Erythroblast (primary cell): ENCODE results near the gene ITPA.
A peak's percentile ranks its signal among the peaks of the same experiment; 100 is the strongest.
"Not testable (repeated sequence)": the region's sequence is repeated elsewhere in the genome, so short reads cannot be mapped to it uniquely, and the experiment has no call there.

Experiments
- DNase-seq, 2 experiments: peaks; one replicate each; lab custom pipeline; 2025; lab: John Stamatoyannopoulos, UW
- GATA1 ChIP-seq: IDR thresholded peaks from 2 replicates; pipeline ENCODE4 v1.6.1; 2011; ENCODE audit warnings: low read depth, mild to moderate bottlenecking, control low read depth, low read length, moderate library complexity
- POLR2A ChIP-seq: IDR thresholded peaks from 2 replicates; pipeline ENCODE4 v1.6.1; 2011; ENCODE audit warnings: mild to moderate bottlenecking, low read length

ITPA gene

DNA sequence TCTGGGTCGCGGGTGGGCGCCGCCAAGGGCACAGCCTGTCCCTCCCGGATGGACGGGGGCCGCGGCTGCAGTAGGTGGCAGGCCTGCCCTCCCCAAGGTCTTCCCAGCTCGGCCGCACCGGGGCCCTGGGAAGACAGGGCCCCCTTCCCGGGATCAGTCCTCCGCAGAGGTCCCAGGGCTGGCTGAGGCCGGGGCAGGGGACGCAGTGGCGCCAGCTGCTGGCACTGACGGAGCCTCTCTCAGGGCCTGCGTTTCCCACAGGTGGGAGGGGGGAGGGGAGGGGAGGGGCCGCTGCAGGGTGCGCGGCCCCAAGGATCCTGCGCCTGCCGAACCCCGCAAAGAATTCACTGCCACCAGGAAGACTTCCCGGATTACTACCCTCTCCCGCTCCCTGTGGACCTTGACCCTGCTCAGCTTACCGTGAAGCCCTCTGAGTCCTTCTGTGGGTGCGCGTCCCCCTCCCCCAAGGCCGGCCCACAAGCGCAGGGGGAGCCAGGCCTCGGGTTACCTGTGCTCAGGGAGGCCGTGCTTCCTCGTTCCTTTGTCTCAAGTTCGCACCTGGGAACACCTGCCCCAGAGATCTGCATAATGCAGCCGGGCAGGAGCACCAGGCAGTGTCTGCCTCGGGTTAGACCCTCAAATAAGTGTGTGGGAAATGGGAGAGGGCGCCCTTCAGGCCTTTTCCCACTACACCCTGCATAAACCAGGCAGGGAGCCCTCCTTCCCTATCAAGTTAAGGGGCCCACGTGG, 41.0 kb upstream of the ITPA start:
- DNase-seq = peak in 1 of 2 experiments; percentile 14
- no peak for TF ChIP-seq POLR2A
- no peak for TF ChIP-seq GATA1

GRCh38 chr20:3168829-3169590, 40.3 kb upstream of the ITPA start:
- DNase-seq = no peak
- no peak for TF ChIP-seq POLR2A
- no peak for TF ChIP-seq GATA1

DNA sequence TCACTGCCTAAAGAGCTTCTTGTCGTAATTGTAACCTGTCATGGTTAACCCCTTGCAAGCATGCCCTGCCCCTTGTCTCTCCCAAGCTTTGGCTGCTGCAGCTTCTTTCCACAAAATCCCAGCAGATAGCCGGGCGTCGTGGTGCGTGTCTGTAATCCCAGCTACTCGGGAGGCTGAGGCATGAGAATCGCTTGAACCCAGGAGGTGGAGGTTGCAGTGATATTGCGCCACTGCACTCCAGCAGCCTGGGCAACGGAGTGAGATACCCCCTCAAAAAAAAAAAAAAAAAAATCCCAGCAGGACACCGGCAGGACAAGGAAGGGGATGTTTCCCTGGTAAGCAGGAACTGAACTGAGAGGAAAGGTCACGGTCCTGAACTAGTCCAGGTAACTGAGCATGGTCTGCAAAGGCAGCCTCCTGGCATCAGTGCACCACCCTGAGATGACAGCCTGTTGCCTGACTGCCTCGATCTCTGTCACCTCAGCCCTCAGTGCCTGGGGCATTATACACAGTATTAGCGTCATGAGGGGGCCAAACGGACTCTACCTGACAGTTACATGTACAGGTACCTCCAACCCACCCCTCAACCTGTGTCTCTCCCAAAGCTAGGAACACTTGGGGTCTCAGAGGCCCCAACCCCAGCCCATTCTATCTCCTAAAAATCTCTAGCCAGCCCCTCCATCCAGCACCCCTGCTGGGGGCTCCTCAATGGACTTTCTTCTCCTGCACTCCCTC, 37.7 kb upstream of the ITPA start:
- DNase-seq = no peak
- no peak for TF ChIP-seq GATA1
- no peak for TF ChIP-seq POLR2A

- no peak for TF ChIP-seq POLR2A
- TF ChIP-seq GATA1 = no peak
- DNase-seq = no peak
Measured at GRCh38 chr20:3172126-3172932, 37.0 kb upstream of the ITPA start.

DNA sequence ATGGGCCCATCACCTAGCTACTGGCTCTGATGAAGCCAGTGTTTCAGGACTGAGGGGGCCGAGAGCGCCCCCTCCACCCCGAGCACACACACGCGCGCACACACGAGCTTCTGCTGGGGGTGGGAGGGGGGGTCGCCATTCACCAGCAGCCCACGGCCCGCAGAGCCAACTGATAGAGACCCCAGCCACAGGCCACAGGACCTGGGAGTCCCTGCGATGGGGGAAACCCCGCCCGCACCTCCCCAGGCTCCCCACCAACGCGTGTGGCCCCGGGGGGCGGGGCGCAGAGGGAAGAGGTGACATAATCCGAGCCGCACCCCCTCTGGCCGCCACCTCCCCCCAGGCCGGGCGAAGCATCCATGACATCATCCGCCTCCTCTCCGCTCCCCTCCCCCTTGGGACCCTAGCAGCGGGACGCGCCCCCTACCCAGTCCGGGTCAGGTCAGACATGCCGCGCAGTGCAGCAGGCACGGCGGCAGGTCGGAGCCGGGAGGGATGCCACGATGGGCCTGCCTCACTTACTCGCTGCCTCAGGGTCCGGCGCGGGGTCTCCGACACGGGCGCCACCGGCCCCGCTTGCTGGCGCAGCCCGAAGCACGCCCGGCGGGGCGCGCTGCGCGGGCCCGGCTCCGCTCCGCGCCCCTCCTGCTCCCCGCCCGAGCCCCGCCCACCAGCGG, 36.2 kb upstream of the ITPA start, which contains the start of gene LZTS3:
LZTS3 (minus strand) TSS at position 617 of the 677 bp plus-strand sequence. CDS start 6,386 bp downstream, outside the sequence.
- TF ChIP-seq POLR2A (no peak), GATA1 (no peak)
- DNase-seq = peak; percentile 81 to 91

DNA sequence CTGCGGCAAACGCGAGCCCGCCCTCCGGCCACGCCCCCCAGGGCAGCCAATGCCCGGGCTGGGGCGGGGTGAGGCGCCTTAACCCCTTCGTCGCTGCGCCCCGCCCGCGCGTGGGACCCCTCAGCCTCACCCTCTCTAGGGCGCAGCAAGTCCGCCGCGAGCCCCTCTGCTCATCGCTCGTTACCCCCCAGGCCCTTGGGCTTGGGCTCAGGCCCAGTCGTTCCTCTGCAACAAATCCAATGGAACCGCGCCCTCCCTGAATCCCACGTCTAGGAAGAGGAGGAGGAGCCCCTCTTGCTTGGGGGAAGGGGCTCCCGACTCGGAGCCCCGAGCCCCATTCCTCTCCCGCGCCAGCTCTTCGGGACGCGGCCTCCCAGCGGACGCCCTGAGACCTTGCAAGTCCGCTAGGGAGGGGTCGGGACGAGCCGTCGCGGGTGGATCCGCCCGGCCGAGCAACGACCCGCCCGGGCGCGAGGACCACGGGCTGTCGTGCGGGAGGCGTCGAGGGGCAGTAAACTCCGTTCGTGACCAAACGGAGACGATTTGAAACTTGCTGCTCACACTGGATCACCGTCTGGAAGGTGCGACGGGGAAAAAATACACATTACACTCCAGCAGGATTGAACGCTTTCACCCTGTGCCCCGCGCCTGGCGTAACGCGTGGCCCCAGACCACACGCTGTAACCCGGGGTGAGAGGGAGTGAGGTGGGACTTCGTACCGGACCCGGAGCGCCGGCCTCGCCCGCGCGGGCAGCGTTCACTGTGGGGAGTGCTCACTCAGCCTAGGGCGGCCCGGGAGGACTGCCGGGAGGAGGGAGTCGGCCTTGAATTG, 35.5 kb upstream of the ITPA start:
- peak; percentile 86 to 92 for DNase-seq
- no peak for TF ChIP-seq GATA1
- TF ChIP-seq POLR2A = no peak

DNA sequence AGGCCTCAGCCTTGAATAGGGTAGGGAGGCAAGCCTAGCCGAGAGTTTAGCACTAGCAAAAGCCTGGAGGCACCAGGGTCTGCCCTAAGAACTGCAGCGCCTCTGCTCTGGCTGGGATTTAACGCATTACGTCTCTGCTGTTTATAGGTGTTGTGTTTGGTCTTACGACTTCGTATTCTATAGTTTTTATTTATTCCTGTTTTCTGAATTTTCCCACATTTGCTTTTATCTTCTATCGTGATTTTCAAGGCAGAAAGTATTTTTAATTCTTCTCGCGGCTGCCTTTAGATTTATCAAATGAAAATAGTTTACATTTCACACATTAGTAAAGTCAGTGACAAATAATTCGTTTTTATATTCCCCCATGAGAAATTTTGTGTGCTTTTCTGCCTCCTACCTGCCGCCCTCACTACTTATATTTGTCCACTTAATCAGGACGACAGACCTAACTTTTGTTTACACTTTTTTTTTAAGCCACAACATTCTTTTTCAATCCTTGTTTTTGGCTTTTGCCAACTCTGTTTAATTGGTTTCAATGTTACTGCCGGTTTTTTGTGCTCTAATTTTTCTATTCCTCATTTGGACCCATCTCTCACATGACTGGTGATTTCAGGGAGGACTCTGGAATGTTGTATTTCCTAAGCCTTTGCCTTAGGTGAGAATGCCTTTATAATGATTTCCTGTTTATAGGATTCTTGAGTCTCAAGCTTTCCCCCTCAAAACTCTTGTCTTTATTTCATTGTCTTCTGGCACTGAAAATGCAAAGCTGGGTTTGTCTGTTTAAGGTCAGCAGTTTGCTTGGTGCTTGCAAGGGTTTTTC, 34.6 kb upstream of the ITPA start:
- no peak for DNase-seq
- no peak for TF ChIP-seq GATA1
- no peak for TF ChIP-seq POLR2A

GRCh38 chr20:3175270-3175669, 34.0 kb upstream of the ITPA start:
- DNase-seq = no peak
- no peak for TF ChIP-seq GATA1
- no peak for TF ChIP-seq POLR2A

DNA sequence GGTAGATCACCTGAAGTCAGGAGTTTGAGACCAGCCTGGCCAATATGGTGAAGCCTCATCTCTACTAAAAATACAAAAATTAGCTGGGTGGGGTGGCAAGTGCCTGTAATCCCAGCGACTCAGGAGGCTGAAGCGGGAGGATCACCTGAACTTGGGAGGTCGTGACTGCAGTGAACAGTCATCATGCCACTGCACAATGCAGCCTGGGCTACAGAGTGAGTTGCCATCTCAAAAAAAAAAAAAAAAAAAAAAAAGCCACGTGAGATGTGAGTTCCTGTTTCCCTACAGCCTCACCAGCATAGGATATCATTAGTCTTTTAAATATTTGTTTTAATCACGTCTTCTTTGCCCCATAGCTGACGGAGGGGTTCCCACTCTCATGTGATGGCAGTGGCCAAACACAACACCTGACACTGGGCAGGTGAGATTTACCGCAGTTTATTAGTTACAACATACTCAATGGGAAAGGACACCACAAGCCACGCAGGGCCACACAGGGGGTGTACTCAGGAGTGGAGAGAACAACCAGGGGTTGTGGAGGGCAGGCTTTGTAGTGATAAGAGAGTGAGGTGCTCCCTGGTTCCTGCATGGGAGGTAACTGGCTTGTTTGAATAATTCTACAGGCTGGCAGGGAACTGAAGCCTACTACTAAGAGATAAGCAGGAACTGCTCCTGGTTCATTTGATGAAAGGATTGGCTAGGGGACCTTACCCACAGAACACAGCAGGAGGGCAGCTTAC, 31.4 kb upstream of the ITPA start:
- peak in 1 of 2 experiments; percentile 26 for DNase-seq
- TF ChIP-seq POLR2A (no peak), GATA1 (no peak)

GRCh38 chr20:3180319-3180718, 29.0 kb upstream of the ITPA start:
- DNase-seq = no peak

GRCh38 chr20:3181270-3181669, 28.0 kb upstream of the ITPA start:
- TF ChIP-seq POLR2A = no peak
- TF ChIP-seq GATA1 = no peak
- no peak for DNase-seq

More at GRCh38 chr20:3180319-3180718, 29.0 kb upstream of the ITPA start:
- TF ChIP-seq GATA1 = no peak
- no peak for TF ChIP-seq POLR2A

DNA sequence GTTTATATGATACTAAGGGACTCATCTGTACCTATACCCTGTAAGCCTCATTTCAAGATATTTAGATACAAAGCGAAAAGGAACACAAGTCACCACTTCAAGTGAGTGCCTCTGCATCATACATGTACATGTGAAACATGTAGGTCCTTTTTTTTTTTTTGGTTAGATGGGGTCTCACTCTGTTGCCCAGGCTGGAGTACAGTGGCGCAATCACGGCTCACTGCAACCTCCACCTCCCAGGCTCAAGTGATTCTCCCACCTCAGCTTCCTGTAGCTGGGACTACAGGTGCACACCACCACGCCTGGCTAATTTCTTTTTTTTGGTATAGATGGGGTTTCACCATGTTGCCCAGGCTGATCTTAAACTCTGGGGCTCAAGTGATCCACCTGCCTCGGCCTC, 26.9 kb upstream of the ITPA start:
- not testable (repeated sequence) for DNase-seq
